HG02588 (cell line): ENCODE results near the gene PCSK9.
"Not testable (repeated sequence)": the region's sequence is repeated elsewhere in the genome, so short reads cannot be mapped to it uniquely, and the experiment has no call there.

Source experiments
- ATAC-seq: cut with Tn5 transposase; IDR thresholded peaks from one replicate; pipeline ENCODE4 v1.9.1; 2021; ENCODE audit warnings: mild to moderate bottlenecking, moderate library complexity; ENCODE audit not compliant: unreplicated experiment

The PCSK9 gene

DNA sequence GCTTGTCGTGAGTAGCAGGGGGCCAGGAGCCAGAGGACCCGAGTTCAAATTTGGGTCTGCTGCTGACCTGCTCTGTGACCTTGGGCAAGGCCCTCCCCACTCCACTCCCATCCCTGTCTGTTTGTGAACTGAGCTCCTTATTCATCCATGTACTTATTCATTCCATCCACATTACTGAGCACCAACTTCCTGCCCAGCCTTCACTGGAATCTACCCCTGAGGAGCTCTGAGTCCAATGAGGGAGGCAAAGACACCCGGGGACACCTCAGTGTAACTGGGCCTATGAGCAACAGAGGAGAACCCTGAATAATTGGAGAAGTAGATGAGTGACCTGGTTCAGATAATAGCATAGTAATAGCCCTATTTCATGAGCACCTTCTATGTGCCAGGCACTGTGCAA, 31.7 kb upstream of the PCSK9 start:
- ATAC-seq: no peak

DNA sequence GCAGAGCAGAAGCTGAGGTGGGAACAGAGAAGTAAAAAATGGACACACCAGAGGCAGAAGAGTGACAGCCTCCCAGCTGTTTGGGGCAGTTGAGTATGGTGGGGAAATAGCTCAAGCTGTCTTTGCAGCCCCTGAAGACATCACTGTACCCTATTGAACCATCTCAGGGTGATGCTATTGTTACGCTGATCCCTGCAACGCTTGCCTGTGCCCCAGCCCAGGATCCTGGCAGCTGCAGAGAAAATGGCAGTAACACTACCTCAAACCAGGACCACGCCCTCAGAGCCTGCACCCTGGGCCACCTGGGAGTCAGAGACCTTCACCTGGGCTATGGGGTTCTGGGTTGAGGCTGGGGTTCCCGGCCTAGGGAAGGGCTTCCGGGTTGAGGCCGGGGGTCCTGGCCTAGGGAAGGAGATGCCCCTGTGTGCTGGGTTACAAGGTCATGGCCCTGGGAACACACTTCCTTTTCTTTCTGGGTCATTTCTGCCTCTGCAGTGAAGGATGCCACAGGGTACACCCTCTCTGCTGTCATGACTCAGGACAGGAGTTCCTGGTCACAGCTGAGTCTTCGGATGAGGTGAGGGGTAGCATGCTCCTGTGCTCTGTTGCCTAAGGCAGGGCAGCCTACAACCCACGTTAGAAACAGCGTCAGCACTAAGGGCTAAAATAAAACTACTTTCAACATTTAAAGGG, 29.0 kb upstream of the PCSK9 start:
- no peak for ATAC-seq

DNA sequence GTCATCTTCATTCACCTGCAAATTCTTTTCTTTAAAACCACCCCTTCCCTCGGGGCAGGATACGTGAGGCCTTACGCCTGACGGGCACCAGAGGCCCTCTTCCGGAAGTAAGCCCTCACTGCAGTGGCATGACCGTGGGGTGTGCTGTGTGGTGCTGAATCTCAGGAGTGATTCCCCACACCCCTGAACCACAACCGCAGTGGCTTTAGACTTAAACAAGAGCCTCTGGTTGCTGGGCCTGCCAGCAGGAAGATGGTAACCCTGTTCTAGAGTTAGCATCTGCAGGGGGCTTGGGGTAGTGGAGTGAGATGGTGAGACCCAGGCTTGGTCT, 28.5 kb upstream of the PCSK9 start:
- no peak for ATAC-seq

DNA sequence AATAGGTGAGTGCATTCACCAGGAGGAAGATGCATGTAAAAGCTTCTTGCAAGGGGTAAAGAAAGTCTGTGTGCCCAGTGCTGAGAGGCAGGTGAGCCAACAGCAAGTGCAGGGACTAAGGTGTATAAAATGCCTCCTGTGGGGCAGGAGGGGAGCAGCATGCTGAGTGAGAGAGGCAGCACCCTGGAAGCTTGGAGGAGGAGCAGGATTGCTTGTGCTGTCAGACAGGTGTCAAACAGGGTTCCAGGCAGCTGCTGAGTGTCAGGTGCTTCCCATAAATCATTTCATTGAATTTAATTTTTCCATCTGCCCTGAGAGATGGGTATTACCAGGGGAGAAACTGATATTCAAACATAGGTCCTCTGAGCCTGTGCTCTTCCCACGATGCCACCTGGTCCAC, 26.7 kb upstream of the PCSK9 start:
- no peak for ATAC-seq

GRCh38 chr1:55015123-55015522, 24.2 kb upstream of the PCSK9 start:
- ATAC-seq: no peak

- no peak for ATAC-seq
Measured at GRCh38 chr1:55015731-55016620, 23.4 kb upstream of the PCSK9 start.

GRCh38 chr1:55018395-55018794, 21.0 kb upstream of the PCSK9 start:
- no peak for ATAC-seq

GRCh38 chr1:55021942-55022546, 17.3 kb upstream of the PCSK9 start:
- ATAC-seq: peak; percentile 55

- ATAC-seq: not testable (repeated sequence)
Measured at GRCh38 chr1:55024163-55024562, 15.2 kb upstream of the PCSK9 start.

DNA sequence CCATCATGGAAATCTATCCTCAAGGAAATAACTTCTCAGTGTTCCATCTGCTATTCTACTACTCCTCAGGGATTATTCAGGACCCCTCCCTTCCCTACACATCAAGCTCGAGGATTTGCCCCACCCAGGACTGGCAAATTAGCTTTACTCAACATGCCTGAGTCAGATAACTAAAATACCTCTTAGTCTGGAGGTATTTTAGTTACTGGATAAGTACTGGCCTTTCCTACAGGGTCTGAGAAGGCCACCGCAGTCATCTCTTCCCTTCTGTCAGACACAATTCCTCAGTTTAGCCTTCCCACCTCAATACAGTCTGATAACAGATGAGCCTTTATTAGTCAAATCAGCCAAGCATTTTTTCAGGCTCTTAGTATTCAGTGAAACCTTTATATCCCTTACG, 12.7 kb upstream of the PCSK9 start:
- not testable (repeated sequence) for ATAC-seq

DNA sequence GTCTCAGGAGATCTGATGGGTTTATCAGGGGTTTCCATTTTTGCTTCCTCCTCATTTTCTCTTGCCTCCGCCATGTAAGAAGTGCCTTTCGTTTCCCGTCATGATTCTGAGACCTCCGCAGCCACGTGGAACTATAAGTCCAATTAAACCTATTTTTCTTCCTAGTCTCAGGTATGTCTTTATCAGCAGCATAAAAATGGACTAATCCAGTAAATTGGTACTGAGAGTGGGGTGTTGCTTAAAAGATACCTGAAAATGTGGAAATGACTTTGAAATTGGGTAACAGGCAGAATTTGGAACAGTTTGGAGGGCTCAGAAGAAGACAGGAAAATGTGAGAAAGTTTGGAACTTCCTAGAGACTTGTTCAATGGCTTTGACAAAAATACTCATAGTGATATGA, 8.2 kb upstream of the PCSK9 start:
- ATAC-seq: not testable (repeated sequence)

DNA sequence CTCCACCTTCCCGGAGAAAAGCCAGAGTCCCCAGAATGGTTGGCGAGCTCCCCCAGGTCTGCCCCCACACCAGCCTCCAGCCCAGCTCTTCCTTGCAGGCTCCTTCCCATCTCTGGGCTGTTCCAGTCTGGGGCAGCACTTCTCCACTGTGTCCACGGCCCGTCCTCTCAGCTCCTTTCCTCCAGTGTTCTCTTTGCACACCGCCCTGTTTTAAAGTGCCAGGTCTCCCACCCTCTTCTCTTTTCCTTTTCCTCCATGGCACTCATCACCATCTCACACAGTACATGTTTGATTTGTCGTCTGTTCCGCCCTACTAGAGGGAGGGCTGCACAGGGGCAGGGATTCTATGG, 6.1 kb upstream of the PCSK9 start:
- no peak for ATAC-seq

DNA sequence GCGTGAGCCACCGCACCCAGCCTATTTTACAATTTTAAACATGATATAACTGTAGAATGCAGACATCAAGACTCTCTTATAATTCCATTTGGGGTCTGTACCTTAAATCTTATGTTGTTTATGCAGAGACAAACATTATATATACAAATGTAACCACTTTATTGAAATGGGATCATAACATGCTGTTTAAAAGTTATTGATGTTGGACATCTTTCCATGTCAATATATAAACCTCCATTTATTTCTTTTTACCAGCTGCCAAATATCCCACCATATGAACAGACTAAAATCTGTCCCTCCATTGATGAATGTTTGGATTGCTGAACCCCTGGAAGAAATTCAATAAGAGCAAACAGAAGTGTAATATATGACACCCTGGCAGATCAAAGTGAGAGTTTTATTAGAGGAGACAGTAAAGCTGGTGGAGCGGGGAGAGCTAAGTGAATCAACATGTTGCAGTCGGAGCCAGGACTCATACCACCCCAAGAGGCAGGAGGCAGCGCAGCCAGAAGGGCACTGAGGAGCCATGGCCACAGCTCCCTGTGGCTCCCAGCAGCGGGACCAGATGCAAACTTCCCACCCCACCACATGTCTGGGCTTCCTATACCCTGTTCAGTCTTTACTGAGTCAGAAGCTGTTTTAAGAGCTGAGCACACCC, 4.7 kb upstream of the PCSK9 start:
- ATAC-seq: no peak

GRCh38 chr1:55035904-55036303, 3.4 kb upstream of the PCSK9 start:
- no peak for ATAC-seq

GRCh38 chr1:55037733-55038551, 1.4 kb upstream of the PCSK9 start:
- ATAC-seq: no peak

- ATAC-seq: no peak
Measured at GRCh38 chr1:55038552-55038838, 853 bp upstream of the PCSK9 start.

DNA sequence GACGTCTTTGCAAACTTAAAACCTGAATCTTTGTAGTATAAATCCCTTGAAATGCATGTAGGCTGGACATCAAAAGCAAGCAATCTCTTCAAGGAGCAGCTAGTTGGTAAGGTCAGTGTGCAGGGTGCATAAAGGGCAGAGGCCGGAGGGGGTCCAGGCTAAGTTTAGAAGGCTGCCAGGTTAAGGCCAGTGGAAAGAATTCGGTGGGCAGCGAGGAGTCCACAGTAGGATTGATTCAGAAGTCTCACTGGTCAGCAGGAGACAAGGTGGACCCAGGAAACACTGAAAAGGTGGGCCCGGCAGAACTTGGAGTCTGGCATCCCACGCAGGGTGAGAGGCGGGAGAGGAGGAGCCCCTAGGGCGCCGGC, 390 bp upstream of the PCSK9 start:
- ATAC-seq: no peak

DNA sequence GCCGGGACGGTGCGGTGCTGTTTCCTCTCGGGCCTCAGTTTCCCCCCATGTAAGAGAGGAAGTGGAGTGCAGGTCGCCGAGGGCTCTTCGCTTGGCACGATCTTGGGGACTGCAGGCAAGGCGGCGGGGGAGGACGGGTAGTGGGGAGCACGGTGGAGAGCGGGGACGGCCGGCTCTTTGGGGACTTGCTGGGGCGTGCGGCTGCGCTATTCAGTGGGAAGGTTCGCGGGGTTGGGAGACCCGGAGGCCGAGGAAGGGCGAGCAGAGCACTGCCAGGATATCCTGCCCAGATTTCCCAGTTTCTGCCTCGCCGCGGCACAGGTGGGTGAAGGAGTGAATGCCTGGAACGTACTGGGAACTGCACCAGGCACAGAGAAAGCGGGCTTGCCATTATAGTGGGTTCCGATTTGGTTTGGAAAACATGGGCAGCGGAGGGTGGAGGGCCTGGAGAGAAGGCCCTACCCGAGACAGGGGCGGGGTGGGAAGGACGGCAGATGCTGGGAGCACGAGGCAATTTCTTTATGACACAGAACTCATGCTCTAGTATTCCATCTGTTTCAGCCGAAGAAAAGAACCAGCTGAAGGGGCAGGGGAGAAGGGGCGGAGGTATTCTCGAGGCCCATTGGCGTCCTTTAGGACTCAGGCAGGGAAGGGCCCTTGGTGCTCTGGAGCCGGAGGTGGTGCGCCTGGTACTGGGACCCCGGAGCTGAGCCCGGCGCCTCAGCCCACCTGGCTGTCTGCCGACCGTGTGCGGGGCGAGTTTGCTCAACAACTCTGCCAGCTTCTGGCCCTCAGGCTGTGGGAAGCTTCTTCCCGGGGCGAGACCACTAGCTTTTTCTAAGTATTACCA, 960 bp downstream of the PCSK9 start:
- ATAC-seq: no peak

- no peak for ATAC-seq
Measured at GRCh38 chr1:55040933-55041494, 1.7 kb downstream of the PCSK9 start.

DNA sequence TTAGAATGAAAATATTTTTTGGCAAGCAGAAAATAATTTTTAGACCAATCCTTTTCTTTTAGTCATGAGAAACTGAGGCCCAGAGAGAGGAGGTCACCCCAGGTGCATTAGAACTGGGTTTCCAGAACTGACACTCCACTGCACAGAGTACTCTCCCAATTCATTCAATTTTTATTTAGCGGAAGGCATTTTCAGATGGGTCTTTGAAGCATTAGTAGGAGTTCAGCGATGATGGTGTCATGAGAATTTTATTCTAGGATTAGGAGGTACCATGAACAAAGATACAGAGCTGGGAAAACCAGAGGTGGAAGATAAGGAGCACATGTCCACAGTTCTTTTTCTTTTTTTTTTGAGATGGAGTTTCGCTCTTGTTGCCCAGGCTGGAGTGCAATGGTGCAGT, 2.3 kb downstream of the PCSK9 start:
- ATAC-seq: no peak
